Dermis blood vessel endothelial cell (primary cell): ENCODE data around the gene RALBP1. TPM values are rescaled to one million over a fixed set of nuclear protein-coding genes. Genes with fewer than 3 reads are reported as not detected.
A peak's percentile ranks its signal among the peaks of the same experiment; 100 is the strongest.

Experiments used
- DNase-seq: peaks from one replicate; pipeline ENCODE4 v3.0.0; 2010
- total RNA-seq: library from RNA; depleted of rRNA; stranded (reverse); fragments of >200 nt; gene quantifications from 2 replicates; pipeline ENCODE4 v1.2.3, GENCODE V29; 2014

RALBP1 gene
- total RNA-seq, 1 donor from 2014 or later, result 99.9 TPM

- DNase-seq, result no peak
Measured at GRCh38 chr18:9513971-9514512, 38.7 kb downstream of the RALBP1 start.

DNA sequence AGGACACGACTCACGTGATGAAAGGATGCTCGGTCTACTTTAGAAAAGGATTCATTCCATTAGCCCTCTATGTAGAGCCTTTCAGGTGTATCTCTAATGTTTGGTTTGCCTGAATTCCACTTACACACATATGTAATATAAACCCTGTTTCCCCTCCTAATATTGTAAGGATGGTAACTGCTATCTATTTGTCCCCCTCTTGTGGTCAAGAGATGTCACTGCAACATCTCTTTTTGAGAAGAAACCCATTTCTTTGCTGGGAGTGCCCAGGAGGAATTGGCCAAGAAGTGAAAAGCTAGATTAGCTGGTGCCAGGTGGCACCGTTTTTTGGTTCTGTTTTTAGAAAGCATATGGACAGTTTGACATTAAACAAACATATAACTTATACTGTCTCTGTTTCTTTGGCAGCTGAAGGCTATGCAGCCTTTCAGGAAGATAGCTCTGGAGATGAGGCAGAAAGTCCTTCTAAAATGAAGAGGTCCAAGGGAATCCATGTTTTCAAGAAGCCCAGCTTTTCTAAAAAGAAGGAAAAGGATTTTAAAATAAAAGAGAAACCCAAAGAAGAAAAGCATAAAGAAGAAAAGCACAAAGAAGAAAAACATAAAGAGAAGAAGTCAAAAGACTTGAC, 41.2 kb downstream of the RALBP1 start:
- DNase-seq, result peak; percentile 69

DNA sequence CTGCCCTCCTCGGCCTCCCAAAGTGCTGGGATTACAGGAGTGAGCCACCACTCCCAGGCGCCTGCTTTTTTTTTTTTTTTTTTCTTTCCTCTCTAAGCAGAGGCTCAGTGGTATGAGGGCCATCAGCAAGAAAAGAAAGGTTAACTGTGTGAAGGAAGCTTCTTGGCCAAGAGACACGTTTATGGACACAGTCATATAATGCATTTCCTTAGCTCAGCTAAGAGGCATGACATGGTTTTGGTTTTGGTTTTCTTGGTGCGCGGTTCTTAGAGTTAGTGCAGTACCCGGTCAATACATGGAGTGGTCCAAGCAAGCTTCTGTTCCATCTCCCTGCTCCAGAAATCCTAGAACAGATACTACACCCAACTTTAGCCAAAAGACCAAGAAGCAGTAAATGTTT, 42.6 kb downstream of the RALBP1 start:
- DNase-seq, result peak; percentile 15

DNA sequence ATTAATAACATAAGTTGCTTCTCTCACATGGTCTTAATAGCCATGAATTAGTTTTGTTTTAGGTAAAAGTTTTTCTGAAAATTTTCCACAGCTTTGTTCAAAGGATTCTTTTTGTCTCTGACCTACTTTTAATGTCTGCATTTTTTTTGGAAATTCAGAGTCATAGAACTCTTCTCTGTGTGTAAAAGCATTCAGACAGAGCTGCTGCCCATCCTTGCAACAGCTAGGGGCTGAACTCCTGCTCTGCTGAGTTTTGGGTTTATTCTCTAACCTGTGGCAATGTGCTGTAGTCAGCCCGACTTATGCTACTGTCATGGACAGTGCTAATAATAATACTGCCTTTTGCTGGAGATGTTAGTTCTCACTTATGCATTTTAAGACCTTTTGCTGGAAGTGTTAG, 44.1 kb downstream of the RALBP1 start:
- DNase-seq, result no peak

DNA sequence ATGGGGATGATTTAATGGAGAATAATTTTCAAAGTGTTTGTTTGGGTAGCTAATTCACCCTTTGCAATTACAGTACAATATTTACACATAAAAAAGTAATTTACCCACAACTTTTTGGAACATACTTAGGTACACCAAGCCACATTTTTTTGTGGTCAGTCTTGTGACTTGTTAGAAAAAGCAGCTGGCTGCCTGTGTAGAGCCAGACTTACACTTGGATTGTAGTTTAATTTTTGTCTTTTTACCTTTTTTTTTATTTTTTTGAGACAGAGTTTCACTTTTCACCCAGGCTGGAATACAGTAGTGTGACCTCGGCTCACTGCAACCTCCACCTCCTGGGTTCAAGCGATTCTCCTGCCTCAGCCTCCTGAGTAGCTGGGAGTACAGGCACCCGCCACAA, 45.4 kb downstream of the RALBP1 start:
- DNase-seq, result no peak

- no peak for DNase-seq
Measured at GRCh38 chr18:9521770-9522169, 46.5 kb downstream of the RALBP1 start.

DNA sequence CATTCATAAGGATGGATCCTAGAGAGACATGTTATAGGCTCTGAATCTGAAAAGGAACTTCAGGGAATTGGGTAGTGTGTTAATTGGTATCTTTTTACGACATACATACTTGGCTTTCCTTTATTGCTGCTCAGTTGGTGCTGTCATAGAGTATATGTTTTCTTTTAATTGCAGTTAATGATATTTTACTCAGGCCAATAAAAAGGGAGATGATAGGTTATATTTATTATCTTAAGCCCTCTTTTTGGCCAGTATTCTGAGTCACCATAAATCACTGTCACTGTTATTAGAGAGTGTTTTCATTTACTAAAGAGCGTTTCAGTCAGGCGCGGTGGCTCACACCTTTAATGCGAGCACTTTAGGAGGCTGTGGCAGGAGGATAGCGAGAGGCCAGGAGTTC, 47.6 kb downstream of the RALBP1 start:
- DNase-seq, result no peak

DNA sequence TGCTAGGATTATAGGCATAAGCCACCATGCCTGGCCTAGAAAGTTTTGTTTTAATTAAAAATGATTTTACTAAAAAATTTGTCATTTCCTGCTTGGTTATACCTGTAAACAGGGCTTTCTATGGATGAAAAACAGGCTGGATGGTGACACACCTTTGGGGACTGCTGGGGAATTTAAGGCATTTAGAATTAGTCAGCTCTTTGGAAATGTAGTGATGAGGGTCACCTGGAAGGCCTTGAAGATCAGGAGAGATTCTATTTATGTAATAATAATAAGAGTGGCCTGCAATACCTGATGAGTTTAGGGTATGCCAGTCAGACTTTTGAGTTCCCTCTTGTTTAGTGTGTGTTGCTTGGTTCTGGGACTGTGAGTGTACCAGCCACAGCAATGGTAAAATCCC, 51.1 kb downstream of the RALBP1 start:
- no peak for DNase-seq

DNA sequence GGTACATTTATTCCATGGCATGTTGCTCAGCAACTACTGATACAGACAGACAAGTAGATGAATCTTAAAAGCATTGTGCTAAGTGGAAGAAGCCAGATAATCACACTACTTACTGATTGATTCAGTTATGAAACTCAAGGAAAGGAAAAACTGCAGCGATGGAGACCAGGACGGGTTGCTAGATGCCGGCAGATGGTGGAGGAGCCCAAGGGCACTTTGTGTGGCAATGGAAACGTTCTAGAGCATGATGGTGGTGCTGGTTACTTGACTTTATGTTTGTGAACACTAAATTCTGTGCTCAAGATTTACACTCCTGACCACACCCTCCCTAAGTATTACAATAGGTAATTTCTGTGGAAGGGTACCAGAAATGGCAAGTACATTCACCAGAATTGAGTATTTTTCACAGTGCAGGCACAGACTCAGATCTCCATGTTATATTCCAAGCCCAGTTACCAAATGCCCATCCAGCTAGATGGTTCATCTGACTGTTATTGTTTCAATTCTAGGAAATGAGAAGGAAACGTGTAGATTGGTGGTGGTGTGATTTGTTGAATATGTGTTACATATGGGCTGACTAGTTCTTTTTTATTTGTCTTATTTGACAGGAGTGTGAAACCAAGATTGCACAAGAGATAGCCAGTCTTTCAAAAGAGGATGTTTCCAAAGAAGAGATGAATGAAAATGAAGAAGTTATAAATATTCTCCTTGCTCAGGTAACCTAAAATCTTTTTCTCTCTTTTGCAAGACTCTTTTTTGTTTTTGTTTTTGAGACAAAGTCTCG, 55.1 kb downstream of the RALBP1 start:
- no peak for DNase-seq

GRCh38 chr18:9531791-9532410, 56.6 kb downstream of the RALBP1 start:
- no peak for DNase-seq

GRCh38 chr18:9534844-9535243, 59.5 kb downstream of the RALBP1 start:
- DNase-seq, result no peak

DNA sequence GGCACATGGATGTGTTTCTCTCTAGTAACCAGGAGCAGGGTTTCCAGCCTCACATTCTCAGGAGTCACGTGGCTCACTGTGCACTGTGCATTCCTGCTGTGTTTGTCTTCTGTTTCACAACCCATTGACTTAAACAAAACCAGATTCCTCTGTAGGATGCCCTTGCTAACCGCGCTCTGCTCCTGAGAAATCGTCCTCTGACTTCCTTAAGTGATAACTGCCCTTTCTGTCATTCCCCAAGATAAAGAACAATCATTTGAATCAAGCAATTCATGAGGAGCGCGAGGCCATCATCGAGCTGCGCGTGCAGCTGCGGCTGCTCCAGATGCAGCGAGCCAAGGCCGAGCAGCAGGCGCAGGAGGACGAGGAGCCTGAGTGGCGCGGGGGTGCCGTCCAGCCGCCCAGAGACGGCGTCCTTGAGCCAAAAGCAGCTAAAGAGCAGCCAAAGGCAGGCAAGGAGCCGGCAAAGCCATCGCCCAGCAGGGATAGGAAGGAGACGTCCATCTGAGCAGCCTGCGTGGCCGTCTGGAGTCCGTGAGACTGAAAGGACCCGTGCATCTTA, 60.2 kb downstream of the RALBP1 start:
- DNase-seq, result no peak

- DNase-seq, result no peak
Measured at GRCh38 chr18:9536354-9537152, 61.2 kb downstream of the RALBP1 start.

- DNase-seq, result no peak
Measured at GRCh38 chr18:9537677-9538076, 62.4 kb downstream of the RALBP1 start.

DNA sequence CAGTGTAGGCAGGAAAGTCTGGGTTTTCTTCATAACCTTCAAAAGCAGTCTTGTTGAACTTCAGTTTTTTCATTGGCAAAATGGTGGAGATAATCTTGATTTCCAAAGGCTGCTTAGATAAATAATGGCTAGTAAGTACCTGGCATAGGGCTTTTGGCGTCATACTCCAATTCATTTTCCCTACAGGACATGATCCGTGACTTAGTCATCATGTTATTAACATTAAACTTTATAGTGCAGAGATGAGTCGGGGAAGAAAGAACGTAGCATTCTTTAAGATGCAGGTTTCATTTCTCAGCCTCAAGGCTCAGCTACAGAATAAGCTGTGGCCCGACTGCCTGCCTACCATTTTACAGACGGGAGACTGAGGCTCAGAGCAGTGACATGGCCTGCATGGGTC, 64.0 kb downstream of the RALBP1 start:
- peak; percentile 70 for DNase-seq

DNA sequence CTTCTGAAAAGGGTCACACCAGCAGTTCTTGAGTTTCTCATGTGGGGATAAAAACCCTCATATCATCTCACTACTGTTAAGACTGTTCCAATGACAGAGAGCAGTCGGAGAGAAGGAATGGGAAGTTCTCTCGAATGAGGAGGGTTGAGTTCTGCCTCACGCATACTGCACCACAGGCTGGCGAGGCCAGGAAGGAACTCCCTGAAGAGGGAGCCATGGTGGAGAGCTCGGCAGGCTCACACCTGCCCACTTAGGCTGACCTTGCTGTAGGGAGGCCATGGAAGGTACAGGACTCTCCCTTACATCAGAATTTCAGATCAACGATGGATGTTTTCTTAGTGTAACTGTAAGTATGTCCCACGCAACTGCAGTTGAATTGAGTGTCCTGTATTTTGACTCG, 64.6 kb downstream of the RALBP1 start:
- no peak for DNase-seq

DNA sequence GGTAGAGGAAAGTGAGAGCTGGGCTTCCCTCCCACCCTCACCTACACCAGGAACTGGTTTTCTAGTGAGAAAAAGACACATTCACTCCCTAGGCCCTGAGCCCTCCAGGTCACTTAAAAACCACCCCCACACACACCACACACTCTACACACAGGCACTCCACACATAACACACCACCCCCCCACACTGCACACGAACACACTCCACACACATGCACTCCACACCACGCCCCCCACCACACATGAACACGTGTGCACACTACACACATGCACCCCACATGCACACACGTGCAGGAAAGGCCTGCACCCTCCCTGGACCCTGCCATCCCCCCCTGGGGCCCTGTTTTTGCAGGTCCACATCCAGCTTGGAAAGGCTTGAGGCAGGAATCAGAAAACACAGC, 67.6 kb downstream of the RALBP1 start:
- no peak for DNase-seq

- no peak for DNase-seq
Measured at GRCh38 chr18:9545029-9545428, 69.7 kb downstream of the RALBP1 start.

DNA sequence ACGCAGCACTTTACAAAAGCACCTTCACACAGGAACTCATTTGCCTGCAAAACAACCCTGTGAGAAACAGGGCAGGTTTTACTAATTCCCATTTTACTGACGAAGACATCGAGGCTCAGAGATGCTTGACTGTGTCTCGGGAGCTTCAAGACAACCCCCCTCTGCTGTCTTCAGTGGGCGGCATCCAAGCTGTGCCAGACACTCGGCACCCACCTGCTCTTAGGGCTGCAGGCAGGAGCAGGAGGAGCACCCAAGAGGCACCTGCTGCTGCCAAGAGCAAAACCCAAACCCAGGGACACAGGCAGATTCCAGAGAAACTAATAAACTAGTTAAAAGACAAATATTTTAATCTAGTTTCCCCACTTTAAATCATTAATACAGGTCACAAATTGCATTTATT, 71.2 kb downstream of the RALBP1 start:
- DNase-seq, result no peak

GRCh38 chr18:9547782-9548181, 72.5 kb downstream of the RALBP1 start:
- DNase-seq, result no peak

- DNase-seq, result no peak
Measured at GRCh38 chr18:9549405-9549804, 74.1 kb downstream of the RALBP1 start.

- DNase-seq, result no peak
Measured at GRCh38 chr18:9550429-9550828, 75.1 kb downstream of the RALBP1 start.

GRCh38 chr18:9552191-9552590, 76.9 kb downstream of the RALBP1 start:
- DNase-seq, result no peak
